HEK293T (cell line): ENCODE measurements around the gene CST3.
A peak's percentile ranks its signal among the peaks of the same experiment; 100 is the strongest.

Source experiments
- CTCF ChIA-PET: fragments of 350-600 bp; formaldehyde crosslinking; extraction: SDS; loops from one replicate; lab custom pipeline; 2021; ENCODE audit warnings: antibody characterized with exemption, inconsistent platforms; lab: Yijun Ruan, JAX
- POLR2A ChIA-PET: fragments of 350-600 bp; formaldehyde crosslinking; extraction: SDS; loops from one replicate; lab custom pipeline; 2020; ENCODE audit warnings: antibody characterized with exemption, inconsistent platforms; lab: Yijun Ruan, JAX
- DNase-seq: peaks from one replicate; pipeline ENCODE4 v3.0.0; 2012; ENCODE audit warnings: mixed read lengths; ENCODE audit errors: extremely low spot score
- ARNT ChIP-seq: fragments of 450-650 bp; IDR thresholded peaks from 2 replicates; pipeline ENCODE4 v1.6.1; 2017; ENCODE audit warnings: mild to moderate bottlenecking
- BHLHE40 ChIP-seq: fragments of 450-650 bp; IDR thresholded peaks from 2 replicates; pipeline ENCODE4 v1.6.1; 2016; ENCODE audit warnings: mild to moderate bottlenecking, moderate library complexity, borderline replicate concordance
- CTBP1 ChIP-seq: fragments of 450-650 bp; IDR thresholded peaks from 2 replicates; pipeline ENCODE4 v1.6.1; 2016; ENCODE audit warnings: borderline replicate concordance
- ELF4 ChIP-seq: fragments of 450-650 bp; IDR thresholded peaks from 2 replicates; pipeline ENCODE4 v1.6.1; 2017; ENCODE audit warnings: antibody characterized with exemption
- FOXA1 ChIP-seq: fragments of 450-650 bp; IDR thresholded peaks from 2 replicates; pipeline ENCODE4 v1.6.1; 2016; ENCODE audit warnings: mild to moderate bottlenecking
- FOXK2 ChIP-seq: fragments of 450-650 bp; IDR thresholded peaks from 2 replicates; pipeline ENCODE4 v1.6.1; 2016; ENCODE audit warnings: mild to moderate bottlenecking
- FOXM1 ChIP-seq: fragments of 450-650 bp; IDR thresholded peaks from 2 replicates; pipeline ENCODE4 v1.6.1; 2017; ENCODE audit warnings: mild to moderate bottlenecking, borderline replicate concordance
- HDGF ChIP-seq: fragments of 450-650 bp; IDR thresholded peaks from 2 replicates; pipeline ENCODE4 v1.6.1; 2017; ENCODE audit warnings: antibody characterized with exemption, borderline replicate concordance
- L3MBTL2 ChIP-seq: fragments of 450-650 bp; conservative IDR thresholded peaks from 2 replicates; pipeline ENCODE4 v1.6.1; 2016; ENCODE audit warnings: mild to moderate bottlenecking
- LEF1 ChIP-seq: fragments of 450-650 bp; IDR thresholded peaks from 2 replicates; pipeline ENCODE4 v1.6.1; 2017; ENCODE audit warnings: mild to moderate bottlenecking, borderline replicate concordance
- NFRKB ChIP-seq: fragments of 450-650 bp; IDR thresholded peaks from 2 replicates; pipeline ENCODE4 v1.6.1; 2016; ENCODE audit warnings: mild to moderate bottlenecking, moderate library complexity
- PKNOX1 ChIP-seq: fragments of 450-650 bp; IDR thresholded peaks from 2 replicates; pipeline ENCODE4 v1.6.1; 2016
- SP1 ChIP-seq: fragments of 450-650 bp; IDR thresholded peaks from 2 replicates; pipeline ENCODE4 v1.6.1; 2017
- SUZ12 ChIP-seq: fragments of 450-650 bp; IDR thresholded peaks from 2 replicates; pipeline ENCODE4 v1.6.1; 2016; ENCODE audit warnings: mild to moderate bottlenecking
- TARDBP ChIP-seq: fragments of 450-650 bp; IDR thresholded peaks from 2 replicates; pipeline ENCODE4 v1.6.1; 2016
- ZNF384 ChIP-seq: fragments of 450-650 bp; IDR thresholded peaks from 2 replicates; pipeline ENCODE4 v1.6.1; 2016

CST3 gene

DNA sequence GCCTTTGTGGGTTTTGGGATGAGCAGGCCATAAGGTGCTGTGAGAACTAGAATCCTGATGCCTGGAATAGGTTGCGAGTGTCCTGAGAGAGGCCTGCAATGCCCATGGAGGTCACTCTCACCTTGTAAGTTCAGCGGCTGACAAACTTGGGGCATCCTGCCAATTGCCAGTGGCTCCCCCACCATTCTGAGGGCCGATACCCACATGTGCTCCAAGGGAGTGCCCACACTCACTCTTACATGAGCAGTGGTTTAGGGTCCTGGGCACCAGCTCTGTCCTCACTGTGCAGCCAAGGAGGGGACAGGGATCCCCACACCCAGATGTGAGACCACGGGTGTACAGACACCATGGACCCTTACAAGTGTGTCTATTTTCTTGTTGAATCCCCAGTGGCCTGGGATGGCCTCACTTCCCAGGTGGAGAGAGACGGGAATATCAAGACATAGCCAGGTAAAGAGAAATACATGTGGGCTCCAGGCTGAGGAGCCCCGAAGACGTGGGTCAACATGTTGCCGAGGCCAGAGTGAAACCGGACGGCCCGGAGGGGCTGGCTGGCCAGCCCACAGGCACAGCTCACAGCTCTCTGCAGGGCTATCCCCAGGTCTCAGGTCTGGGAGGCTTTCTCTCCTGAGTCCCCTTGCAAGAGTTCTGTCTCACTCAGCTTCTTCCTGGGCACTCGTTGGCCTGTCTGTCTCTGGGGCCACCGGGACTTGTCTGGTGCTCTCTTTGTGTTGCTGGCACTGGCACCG lies 30.1 kb downstream of the CST3 start:
- no peak for DNase-seq
- no peak for TF ChIP-seq SP1
- no peak for TF ChIP-seq NFRKB
- TF ChIP-seq ELF4 = no peak
- no peak for TF ChIP-seq LEF1
- TF ChIP-seq FOXA1 = no peak
- no peak for TF ChIP-seq SUZ12
- no peak for TF ChIP-seq PKNOX1
- TF ChIP-seq BHLHE40 = no peak
- no peak for TF ChIP-seq FOXK2
- no peak for TF ChIP-seq ZNF384
- no peak for TF ChIP-seq TARDBP
- TF ChIP-seq FOXM1 = no peak
- no peak for TF ChIP-seq HDGF
- no peak for TF ChIP-seq ARNT
- TF ChIP-seq CTBP1 = no peak
- no peak for TF ChIP-seq L3MBTL2
- ChIA-PET CTCF (interaction anchor here (0.7 to 1.1 kb wide), 3 partner anchors 161 to 254 kb away, joined by 3 to 8 read pairs (median 5); no protein-coding TSS in a partner anchor), POLR2A (interaction anchor here (0.9 kb wide), 1 partner anchor 12 kb away, joined by 4 read pairs; no protein-coding TSS in a partner anchor)

DNA sequence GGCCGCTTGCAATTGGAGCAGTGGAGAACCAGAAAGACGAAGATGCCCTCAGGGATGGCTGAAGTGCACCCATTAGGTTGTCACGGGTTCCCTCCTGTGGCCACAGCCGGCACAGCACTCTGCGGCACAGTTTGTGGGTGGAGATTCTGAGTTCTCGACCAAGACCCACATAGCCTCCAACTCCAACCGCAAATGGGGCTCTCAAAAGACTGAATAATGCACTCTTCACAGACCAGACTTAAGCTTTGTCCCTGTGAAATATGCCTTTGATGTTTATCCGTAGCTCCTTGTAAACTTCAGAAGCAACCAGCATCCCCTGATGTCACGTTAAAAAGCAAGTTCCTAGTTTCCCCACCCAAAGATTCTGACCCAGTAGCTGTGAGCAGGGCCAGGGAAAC lies 31.1 kb downstream of the CST3 start:
- DNase-seq = peak; percentile 87
- POLR2A ChIA-PET = interaction anchor here (0.9 kb wide), 1 partner anchor 11 kb away, joined by 4 read pairs; no protein-coding TSS in a partner anchor
- TF ChIP-seq TARDBP = no peak
- TF ChIP-seq LEF1 = no peak
- no peak for TF ChIP-seq PKNOX1
- TF ChIP-seq CTBP1 = no peak
- TF ChIP-seq HDGF = no peak
- no peak for TF ChIP-seq L3MBTL2
- no peak for TF ChIP-seq FOXK2
- TF ChIP-seq ELF4 = no peak
- TF ChIP-seq FOXA1 = no peak
- TF ChIP-seq FOXM1 = no peak
- TF ChIP-seq SP1 = no peak
- TF ChIP-seq SUZ12 = no peak
- no peak for TF ChIP-seq ZNF384
- TF ChIP-seq NFRKB = no peak
- TF ChIP-seq ARNT = no peak
- TF ChIP-seq BHLHE40 = no peak
- CTCF ChIA-PET = interaction anchor here (0.9 to 1.1 kb wide), 4 partner anchors 20 to 164 kb away, joined by 3 to 8 read pairs (median 4); no protein-coding TSS in a partner anchor

DNA sequence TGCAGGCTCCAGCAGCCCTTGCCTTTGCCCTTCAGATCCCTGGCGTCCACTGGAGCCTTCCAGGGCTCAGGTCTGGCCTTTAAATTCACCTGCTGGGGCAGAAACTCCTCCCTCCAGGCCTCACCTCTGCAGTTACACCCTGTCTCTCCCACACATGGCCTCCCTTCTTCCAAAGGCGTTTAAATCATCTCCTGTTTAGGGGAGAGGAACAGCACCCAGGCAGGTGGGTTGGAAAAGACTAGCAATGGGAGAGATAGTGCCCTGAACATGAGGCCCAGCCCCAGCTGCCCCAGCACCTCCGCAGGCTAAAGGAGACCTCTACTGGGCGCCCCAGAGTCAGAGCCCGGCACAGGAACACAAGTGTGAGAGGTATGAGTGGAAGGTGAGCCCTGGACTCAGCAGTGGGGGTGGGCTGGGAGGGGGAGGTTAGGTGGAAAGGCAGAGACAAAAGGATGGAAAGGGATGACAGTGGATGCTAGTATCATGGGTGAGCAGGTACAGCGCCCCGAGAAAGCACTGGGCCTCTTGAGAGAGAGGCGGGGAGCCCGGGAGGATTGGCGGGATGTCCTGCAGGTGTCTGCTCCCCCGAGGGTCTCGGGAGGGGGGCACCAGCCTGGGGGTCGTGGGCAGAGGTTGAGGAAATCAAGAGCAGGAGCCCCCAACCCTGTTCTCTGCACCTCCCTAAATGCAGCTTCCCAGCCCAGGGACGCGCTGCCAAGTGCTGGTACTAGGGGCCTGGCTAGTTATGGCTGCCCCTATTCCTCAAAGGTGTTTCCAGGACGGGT lies 31.7 kb downstream of the CST3 start, which contains the start of gene CST9:
CST9 (minus strand) TSS at position 51 of the 785 bp plus-strand sequence. CDS start 53 bp downstream, outside the sequence.
- CTCF ChIA-PET = interaction anchor here (0.9 to 1.1 kb wide), 3 partner anchors 20 to 164 kb away, joined by 3 to 8 read pairs (median 3); no protein-coding TSS in a partner anchor
- TF ChIP-seq SP1 (no peak), L3MBTL2 (no peak), NFRKB (no peak), FOXK2 (no peak), SUZ12 (no peak), ZNF384 (no peak), ARNT (no peak), HDGF (no peak), CTBP1 (no peak), ELF4 (no peak), LEF1 (no peak), BHLHE40 (no peak)
- DNase-seq = no peak
- POLR2A ChIA-PET = interaction anchor here (0.9 kb wide), 1 partner anchor 10 kb away, joined by 4 read pairs; no protein-coding TSS in a partner anchor

GRCh38 chr20:23604306-23604705 lies 33.4 kb downstream of the CST3 start:
- TF ChIP-seq SUZ12 (no peak), FOXA1 (no peak), HDGF (no peak), FOXK2 (no peak), LEF1 (no peak), L3MBTL2 (no peak), ARNT (no peak)
- POLR2A ChIA-PET = interaction anchor here (0.8 kb wide), 1 partner anchor 254 kb away, joined by 3 read pairs; no protein-coding TSS in a partner anchor
- CTCF ChIA-PET = interaction anchor here (1.1 kb wide), 1 partner anchor 9 kb away, joined by 3 read pairs; no protein-coding TSS in a partner anchor

DNA sequence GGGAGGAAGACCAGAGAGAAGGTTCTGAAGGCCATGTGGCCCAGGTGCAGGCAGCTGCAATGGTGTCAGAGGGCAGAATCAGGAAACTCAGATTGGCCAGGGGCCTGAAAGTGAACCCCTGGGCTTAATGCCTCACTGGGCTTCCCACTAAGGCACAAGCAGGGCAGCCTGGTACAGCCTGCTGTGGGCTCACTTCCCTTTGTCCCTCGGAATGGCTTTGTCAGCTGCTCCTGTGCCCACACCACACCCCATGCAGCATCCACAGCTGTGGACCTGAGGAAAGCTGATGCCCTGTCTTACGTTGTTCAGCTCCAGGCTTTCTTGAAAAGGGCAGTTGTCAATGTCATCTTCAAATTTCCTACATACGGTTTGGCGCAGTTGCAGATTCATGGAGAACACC lies 34.4 kb downstream of the CST3 start:
- DNase-seq = no peak
- ChIA-PET CTCF (interaction anchor here (1.1 kb wide), 1 partner anchor 10 kb away, joined by 3 read pairs; no protein-coding TSS in a partner anchor), POLR2A (interaction anchor here (0.8 kb wide), 1 partner anchor 253 kb away, joined by 3 read pairs; no protein-coding TSS in a partner anchor)
- TF ChIP-seq PKNOX1 (no peak), SP1 (no peak), FOXK2 (no peak), ZNF384 (no peak), CTBP1 (no peak), TARDBP (no peak), NFRKB (no peak), ARNT (no peak), FOXA1 (no peak), L3MBTL2 (no peak), ELF4 (no peak), FOXM1 (no peak), SUZ12 (no peak), LEF1 (no peak), BHLHE40 (no peak), HDGF (no peak)

More at GRCh38 chr20:23604306-23604705, 33.4 kb downstream of the CST3 start:
- no peak for DNase-seq
